ENCODE data around the gene LZTR1.
"Not testable (repeated sequence)": the region's sequence is repeated elsewhere in the genome, so short reads cannot be mapped to it uniquely, and the experiment has no call there.

- TF ChIP-seq CTCF (IDR thresholded peaks at IDR 0.05; ENCODE audit: low read depth, low read length); POLR2A (IDR thresholded peaks at IDR 0.05; ENCODE audit: extremely low read depth, insufficient read length); MYC (IDR thresholded peaks at IDR 0.05; ENCODE audit: low read depth, low read length); MAX (IDR thresholded peaks at IDR 0.05; ENCODE audit: low read depth, low read length): not testable (repeated sequence)
Measured at GRCh38 chr22:20935780-20936539, 46.1 kb upstream of the LZTR1 start.

Data from NB4 (cell line).